Glomerular endothelial cell (primary cell): Measurements from ENCODE around the gene TIMM10. TPM values are rescaled to one million over a fixed set of nuclear protein-coding genes. Genes with fewer than 3 reads are reported as not detected.
"Not testable (repeated sequence)": the region's sequence is repeated elsewhere in the genome, so short reads cannot be mapped to it uniquely, and the experiment has no call there.

Experiments used
- DNase-seq: peaks from one replicate; pipeline ENCODE4 v3.0.0-alpha.2; 2011; ENCODE audit warnings: low read depth, low spot score; ENCODE audit errors: extremely low read depth
- total RNA-seq: library from RNA; depleted of rRNA; stranded (reverse); fragments of >200 nt; gene quantifications from 2 replicates; pipeline ENCODE4 v1.2.3, GENCODE V29; 2015

TIMM10 gene
- total RNA-seq, 1 donor from 2014 or later, result 31.9 TPM

DNA sequence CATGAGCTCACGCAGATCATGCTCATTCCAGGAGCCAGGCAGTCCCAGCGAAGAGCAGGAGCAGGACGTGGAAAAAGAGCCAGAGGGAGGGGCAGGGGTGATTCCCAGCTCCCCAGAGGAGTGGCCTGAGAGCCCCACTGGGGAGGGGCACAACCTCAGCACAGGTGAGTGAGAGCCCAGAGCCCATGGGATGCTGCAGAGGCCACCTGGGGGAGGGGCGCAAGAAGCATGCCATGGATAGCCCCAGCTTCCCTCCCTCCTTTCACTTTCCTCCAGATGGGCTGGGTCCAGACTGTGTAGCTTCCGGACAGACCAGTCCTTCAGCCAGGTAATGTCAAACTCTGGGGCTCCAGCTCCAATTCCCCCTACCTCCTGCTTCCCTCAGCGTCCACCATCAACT lies 13.0 kb upstream of the TIMM10 start:
- DNase-seq, result no peak

DNA sequence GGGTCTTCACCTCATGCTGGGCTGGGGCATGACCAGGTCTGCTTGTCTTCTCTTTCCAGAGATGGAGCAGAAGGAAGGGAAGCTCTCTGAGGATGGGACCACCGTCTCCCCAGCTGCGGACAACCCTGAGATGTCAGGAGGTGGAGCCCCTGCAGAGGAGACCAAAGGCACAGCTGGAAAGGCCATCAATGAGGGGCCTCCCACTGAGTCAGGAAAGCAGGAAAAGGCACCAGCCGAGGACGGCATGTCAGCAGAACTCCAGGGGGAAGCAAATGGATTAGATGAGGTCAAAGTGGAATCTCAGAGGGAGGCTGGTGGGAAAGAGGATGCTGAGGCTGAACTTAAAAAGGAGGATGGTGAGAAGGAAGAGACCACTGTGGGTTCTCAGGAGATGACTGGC lies 12.0 kb upstream of the TIMM10 start:
- DNase-seq, result no peak

DNA sequence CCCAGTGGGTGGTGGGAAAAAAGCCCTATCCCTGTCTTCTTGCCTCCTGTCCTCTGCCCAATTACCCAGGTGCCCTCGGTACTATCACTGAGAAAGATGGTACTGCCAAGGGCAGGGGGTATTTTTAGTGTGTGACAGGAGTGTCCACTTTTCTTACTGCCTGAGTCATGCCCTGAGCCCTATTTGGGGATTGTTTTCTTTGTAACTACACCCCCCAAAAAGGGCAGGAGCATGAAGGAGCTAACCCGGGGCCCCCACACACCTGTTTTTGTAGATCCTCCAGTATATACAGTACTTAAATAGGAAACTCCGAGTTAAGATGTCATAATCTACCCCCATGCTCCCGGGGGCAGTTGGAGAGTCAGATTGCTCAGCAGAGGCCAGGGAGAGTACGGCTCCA lies 10.6 kb upstream of the TIMM10 start:
- no peak for DNase-seq

DNA sequence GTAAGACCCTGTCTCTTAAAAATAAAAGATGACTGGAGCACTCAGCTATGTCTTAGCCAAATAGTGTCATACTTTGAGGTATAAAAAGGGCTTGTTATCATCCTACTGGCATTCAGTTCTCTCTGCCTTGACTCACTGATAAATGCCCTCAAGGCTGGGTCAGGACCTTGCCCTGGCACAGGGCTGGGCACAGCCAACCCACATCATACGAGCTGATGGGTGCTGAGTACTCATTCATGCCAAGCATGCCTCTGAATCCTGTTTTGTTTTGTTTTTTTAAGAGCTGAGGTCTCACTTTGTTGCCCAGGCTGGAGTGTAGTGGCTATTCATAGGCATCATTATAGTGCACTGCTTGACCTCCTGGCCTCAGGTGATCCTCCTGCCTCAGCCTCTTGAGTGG lies 8.8 kb upstream of the TIMM10 start:
- no peak for DNase-seq

DNA sequence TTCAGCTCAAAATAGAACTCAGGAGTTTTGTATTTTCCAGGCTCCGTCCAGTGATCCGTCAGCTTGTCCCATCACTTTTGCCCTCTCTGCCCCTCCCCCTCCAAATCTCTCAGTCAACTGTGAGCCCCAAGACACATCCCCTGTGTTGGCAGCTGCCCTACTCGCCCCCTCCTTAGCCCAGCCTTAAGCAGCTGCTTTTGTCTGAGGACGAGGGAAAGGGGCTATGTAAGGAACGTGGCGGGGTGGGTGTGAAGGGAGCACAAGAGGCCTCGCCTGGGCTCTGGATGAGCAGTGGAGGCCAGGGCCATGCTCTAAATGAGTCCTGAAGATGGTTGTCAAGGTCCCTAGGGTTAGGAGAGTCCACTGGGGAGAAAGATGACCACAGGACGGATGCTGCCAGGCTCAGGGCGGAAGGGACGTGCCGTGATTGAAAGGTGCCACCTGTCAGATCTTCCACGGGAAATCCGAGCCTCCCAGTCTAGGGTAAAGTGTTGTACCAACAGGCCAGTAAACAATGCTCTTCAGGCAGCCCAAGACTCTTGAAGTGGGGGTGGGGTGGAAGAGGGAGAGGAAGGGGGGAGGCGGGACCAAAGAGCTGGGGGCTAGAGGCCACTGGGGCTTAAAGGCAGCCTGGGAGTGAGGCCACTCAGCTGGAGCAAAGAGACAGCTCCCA lies 6.5 kb upstream of the TIMM10 start, which contains the start of gene SMTNL1:
SMTNL1 (plus strand) TSS at position 649 of the 673 bp plus-strand sequence. CDS start 5,048 bp downstream, outside the sequence.
- no peak for DNase-seq

- not testable (repeated sequence) for DNase-seq
These were observed 3.9 kb upstream of the TIMM10 start for GRCh38 chr11:57534449-57534848.

DNA sequence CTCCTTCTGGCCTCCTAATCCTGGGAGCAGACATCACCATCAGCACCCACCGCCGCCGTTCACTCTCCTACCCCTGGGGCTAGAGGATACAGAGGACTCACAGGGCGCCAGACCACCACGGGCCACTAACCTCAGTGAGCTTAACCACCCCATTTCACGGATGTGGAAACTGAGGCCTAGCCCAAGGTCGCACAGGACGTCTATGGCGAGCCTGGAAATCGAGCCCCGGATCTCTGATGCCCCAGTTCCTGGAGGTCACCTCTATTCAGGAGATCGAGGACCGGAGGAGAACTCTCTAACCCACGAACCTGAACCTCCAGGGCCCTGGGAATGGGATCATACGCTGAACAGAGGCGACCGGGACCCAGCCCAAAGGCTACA lies 349 bp downstream of the TIMM10 start:
- no peak for DNase-seq

DNA sequence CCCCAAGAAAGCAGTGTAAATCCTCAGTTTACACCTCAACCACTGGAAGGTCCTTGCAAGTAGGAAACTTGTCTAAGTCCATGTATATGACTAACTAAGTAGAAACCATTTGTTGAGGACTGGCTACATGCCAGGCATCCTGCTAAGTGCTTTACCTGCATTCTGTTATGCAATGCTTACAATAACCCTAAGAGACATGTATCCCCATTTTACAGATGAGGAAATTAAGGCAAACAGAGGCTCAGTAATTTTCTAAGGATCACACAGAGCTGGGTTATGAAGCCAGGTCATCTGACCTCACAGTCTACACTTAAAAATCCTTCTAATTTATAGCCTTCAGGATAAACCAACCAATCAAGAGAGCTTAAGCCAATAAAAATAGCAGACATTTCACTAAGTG lies 1.5 kb downstream of the TIMM10 start:
- DNase-seq, result no peak

DNA sequence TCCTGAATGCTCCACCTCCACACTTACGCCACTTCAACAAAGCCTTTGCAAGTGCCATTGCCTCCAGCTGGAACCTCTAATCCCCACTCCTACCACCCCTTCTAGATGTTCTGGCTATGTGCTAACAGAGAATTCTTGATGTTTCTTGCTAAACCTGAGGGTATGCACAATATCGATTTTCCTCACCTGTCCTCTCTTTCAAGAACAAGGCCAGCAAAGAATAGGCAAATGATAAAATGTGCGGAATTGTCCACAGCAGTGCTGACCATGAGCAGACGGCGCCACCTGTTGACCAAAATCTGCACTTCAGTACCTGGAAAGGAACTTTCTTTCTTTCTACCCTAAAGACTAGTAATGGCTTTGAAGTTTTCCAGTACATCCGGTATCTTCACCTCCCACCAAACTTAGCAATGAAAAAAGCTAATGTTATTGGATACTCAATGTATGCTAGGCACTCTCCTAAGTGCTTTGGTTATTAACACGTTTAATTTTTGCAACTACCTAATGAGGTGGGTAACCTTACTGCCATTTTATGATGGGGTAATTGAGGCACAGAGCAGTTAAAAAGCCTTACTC lies 3.4 kb downstream of the TIMM10 start:
- peak; percentile 41 for DNase-seq

DNA sequence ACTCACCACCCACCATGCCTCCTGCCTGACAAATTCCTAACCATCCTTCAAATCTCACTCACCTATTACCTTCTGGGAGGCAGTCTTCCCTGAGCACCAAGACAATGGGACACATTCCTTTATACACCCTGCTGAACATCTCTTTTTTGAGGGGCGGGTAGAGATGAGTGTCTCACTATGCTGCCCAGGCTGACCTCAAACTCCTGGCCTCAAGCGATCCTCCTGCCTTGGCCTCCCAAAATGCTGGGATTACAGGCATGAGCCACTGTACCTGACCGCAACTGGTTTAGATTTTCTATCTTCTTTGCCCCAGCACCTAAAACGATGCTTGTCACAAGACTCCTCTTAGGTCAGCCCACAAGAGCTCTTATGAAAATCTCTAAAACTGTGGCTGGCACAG lies 7.1 kb downstream of the TIMM10 start:
- no peak for DNase-seq

DNA sequence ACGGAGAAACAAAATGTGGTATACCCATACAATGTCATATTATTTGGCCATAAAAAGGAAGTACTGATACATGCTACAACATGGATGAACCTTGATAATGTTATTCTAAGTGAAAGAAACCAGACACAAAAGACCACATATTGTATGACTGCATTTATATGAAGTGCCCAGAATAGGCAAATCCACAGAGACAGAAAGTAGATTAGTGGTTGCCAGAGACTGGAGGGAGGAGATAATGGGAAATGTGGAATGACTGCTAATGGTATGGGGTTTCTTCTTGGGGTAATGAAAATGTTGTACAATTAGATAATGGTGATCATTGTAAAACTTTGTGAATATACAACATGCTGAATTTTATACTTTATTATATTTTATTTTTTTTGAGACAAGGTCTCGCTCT lies 9.4 kb downstream of the TIMM10 start:
- no peak for DNase-seq

DNA sequence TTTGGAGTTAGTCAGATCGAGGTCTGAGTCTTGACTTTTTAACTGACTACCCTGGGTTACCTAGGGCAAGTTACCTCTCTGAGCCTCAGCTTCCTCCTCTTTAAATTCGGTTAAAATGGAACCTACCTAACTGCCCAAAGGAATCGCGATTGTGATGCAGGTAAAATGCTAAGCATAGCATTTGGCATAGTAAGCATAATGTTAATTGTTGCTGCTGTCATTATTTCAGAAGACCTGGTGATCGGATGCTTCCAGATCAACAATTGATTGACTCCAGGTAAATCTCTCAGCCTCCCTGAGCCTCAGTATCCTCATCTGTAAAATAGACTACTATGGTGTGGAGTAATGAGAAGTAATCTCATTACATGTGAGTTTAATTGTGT lies 14.5 kb downstream of the TIMM10 start:
- no peak for DNase-seq

DNA sequence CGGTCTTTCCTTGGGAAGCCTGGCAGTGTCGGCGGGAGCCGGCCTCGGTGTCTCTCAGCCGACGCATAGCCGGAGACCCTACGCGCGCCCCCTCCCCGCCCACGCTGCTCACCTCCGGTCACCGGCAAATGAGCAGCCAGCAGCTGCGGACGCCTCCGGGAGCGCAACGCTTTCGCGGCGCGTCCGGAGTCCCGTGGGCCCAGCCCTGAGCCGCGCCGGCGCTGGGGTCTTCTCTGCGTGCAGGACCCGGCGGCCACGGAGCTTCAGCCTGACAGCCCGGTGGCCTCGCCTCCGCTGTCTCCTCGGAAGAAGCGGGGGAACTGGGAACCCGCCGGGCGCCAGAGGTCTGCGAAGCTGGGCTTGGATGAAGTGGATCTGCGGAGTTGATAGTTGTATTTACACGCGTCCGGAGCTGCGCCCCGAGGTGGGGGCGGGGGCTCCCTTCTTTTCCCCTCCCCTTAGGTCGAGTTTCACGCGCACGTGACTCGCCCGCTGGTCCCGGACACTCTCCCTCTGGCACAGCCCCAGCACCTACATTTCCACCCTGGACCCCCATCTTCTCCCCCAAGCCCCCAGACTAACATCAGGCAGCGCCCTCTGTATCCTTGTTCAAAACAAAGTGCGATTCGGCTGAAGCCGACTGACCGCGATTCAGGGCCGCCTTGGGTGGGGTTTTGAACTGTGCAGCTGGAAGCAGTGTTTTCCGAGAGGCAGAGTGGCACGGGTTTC lies 15.1 kb downstream of the TIMM10 start, which contains the start of gene SLC43A1:
SLC43A1 (minus strand) TSS at position 371 of the 729 bp plus-strand sequence. CDS start 1,591 bp downstream, outside the sequence.
- DNase-seq, result no peak

- DNase-seq, result no peak
These were observed 15.8 kb downstream of the TIMM10 start for GRCh38 chr11:57514538-57515331.

- no peak for DNase-seq
These were observed 16.5 kb downstream of the TIMM10 start for GRCh38 chr11:57513911-57514537.

- no peak for DNase-seq
These were observed 17.1 kb downstream of the TIMM10 start for GRCh38 chr11:57513452-57513795.

GRCh38 chr11:57512646-57513451 lies 17.7 kb downstream of the TIMM10 start:
- no peak for DNase-seq

DNA sequence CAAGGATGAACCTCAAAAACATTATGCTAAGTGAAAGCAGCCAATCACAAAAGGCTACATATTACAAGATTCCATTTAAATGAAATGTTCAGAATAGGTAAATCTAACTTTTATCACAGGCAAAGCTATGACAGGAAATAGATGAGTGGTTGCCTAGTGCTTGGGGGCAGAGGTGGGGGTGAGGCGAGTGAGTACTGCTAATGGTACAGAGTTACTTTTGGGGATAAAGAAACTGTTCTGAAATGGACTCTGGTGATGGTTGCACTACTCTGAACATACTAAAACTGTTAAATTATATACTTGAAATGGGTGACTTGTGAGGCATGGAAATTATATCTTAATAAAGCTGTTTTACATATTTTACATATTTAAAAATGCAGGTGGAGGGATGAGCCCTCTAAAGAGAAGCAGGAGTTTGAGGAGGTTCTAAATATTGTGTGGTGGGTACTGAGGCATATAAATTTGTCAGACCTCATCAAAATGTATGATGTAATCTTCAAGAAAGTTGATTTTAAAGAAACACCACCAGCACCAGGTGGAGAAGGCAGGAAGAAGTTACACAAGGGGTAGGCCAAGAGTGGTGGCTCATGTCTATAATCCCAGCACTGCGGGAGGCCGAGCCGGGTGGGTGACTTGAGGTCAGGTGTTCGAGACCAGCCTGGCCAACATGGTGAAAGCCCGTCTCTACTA lies 18.7 kb downstream of the TIMM10 start:
- DNase-seq, result no peak
